ENCODE measurements around the gene CTIF.

CTIF gene

GRCh38 chr18:48910972-48911545, 372.2 kb downstream of the CTIF start:
- no peak for DNase-seq

Data from fibroblast of skin of abdomen (primary cell).